Neuronal stem cell (in vitro differentiated cells): ENCODE data around the gene BBLN.
A peak's percentile ranks its signal among the peaks of the same experiment; 100 is the strongest.

Source experiments
- DNase-seq: peaks from one replicate; pipeline ENCODE4 v3.0.0-alpha.2; 2013; ENCODE audit warnings: low spot score
- H2AFZ ChIP-seq: one replicate; pipeline ENCODE4 v1.6.1; 2013; ENCODE audit warnings: mild to moderate bottlenecking, low read length, inconsistent platforms
- H2AK5ac ChIP-seq: 2 replicates; pipeline ENCODE4 v1.6.1; 2013; ENCODE audit warnings: low read depth, mild to moderate bottlenecking, inconsistent platforms, low read length, moderate library complexity, mixed read lengths
- H2BK120ac ChIP-seq: 2 replicates; pipeline ENCODE4 v1.6.1; 2013; ENCODE audit warnings: low read depth, mild to moderate bottlenecking, inconsistent platforms, low read length, moderate library complexity, mixed read lengths
- H2BK12ac ChIP-seq: one replicate; pipeline ENCODE4 v1.6.1; 2013; ENCODE audit warnings: low read length, inconsistent platforms
- H2BK15ac ChIP-seq: 2 replicates; pipeline ENCODE4 v1.6.1; 2013; ENCODE audit warnings: mild to moderate bottlenecking, low read length, inconsistent platforms, mixed read lengths
- H2BK5ac ChIP-seq: one replicate; pipeline ENCODE4 v1.6.1; 2013; ENCODE audit warnings: inconsistent platforms, mild to moderate bottlenecking, low read length, moderate library complexity
- H3K14ac ChIP-seq: one replicate; pipeline ENCODE4 v1.6.1; 2013; ENCODE audit warnings: low read length, inconsistent platforms
- H3K18ac ChIP-seq: 2 replicates; pipeline ENCODE4 v1.6.1; 2013; ENCODE audit warnings: low read length, inconsistent platforms
- H3K23ac ChIP-seq: 2 replicates; pipeline ENCODE4 v1.6.1; 2013; ENCODE audit warnings: low read depth, mild to moderate bottlenecking, mixed read lengths, low read length, inconsistent platforms; ENCODE audit not compliant: poor library complexity
- H3K27ac ChIP-seq: replicated peaks from 3 replicates; pipeline ENCODE4 v1.5.1; 2013; ENCODE audit warnings: low read length, inconsistent platforms
- H3K27me3 ChIP-seq, 3 experiments: 2 replicates each; pipeline ENCODE4 v1.6.1; 2013; ENCODE audit warnings: low read length in 3 of 3, mild to moderate bottlenecking in 2 of 3, inconsistent platforms in 1 of 3, low read depth in 1 of 3, mixed read lengths in 1 of 3, moderate library complexity in 1 of 3; ENCODE audit not compliant: control insufficient read depth in 3 of 3, insufficient read depth in 3 of 3
- H3K36me3 ChIP-seq, 2 donors: replicated peaks in 1 of 2; 2 replicates each; pipeline ENCODE4 v1.6.1; 2013; ENCODE audit warnings: low read length in 2 of 2; ENCODE audit not compliant: control insufficient read depth in 2 of 2, insufficient read depth in 2 of 2
- H3K4ac ChIP-seq: 2 replicates; pipeline ENCODE4 v1.6.1; 2013; ENCODE audit warnings: inconsistent platforms, mild to moderate bottlenecking, low read length, moderate library complexity
- H3K4me1 ChIP-seq, 2 donors: 1 replicate in 1 of 2; 2 replicates in 1 of 2; pipeline ENCODE4 v1.6.1; 2013; ENCODE audit warnings: low read length in 2 of 2, low read depth in 1 of 2; ENCODE audit not compliant: control insufficient read depth in 2 of 2, insufficient read depth in 1 of 2
- H3K4me2 ChIP-seq: one replicate; pipeline ENCODE4 v1.6.1; 2013; ENCODE audit warnings: mild to moderate bottlenecking, low read length, inconsistent platforms; ENCODE audit not compliant: insufficient read depth, poor library complexity, severe bottlenecking
- H3K4me3 ChIP-seq, 2 donors: 2 replicates each; pipeline ENCODE4 v1.5.1; 2013; ENCODE audit warnings: low read length in 2 of 2, mild to moderate bottlenecking in 2 of 2, inconsistent platforms in 1 of 2, moderate library complexity in 1 of 2
- H3K79me1 ChIP-seq: one replicate; pipeline ENCODE4 v1.6.1; 2013; ENCODE audit warnings: low read depth, mild to moderate bottlenecking, inconsistent platforms, low read length, moderate library complexity
- H3K9ac ChIP-seq: one replicate; pipeline ENCODE4 v1.6.1; 2013; ENCODE audit warnings: mild to moderate bottlenecking, low read depth, low read length, inconsistent platforms; ENCODE audit not compliant: poor library complexity
- H3K9me3 ChIP-seq, 2 donors: replicated peaks in 1 of 2; 2 replicates each; pipeline versions ENCODE3 to v1.6.1; 2013; ENCODE audit warnings: low read length in 2 of 2, mild to moderate bottlenecking in 2 of 2, inconsistent platforms in 1 of 2, low read depth in 1 of 2, mixed read lengths in 1 of 2, moderate library complexity in 1 of 2; ENCODE audit not compliant: control insufficient read depth in 2 of 2, insufficient read depth in 1 of 2
- H4K8ac ChIP-seq: one replicate; pipeline ENCODE4 v1.6.1; 2013; ENCODE audit warnings: low read depth, mild to moderate bottlenecking, inconsistent platforms, low read length, moderate library complexity
- H4K91ac ChIP-seq: one replicate; pipeline ENCODE4 v1.6.1; 2013; ENCODE audit warnings: low read length, low read depth, mild to moderate bottlenecking, inconsistent platforms; ENCODE audit not compliant: poor library complexity
- WGBS, 2 donors: extraction: QIAGEN DNeasy Blood & Tissue Kit; methylation state at CpG; one replicate each; pipeline ENCODE4 v1.1.7; 2013; ENCODE audit warnings: missing lambda C conversion rate in 2 of 2, mixed read lengths in 1 of 2; ENCODE audit not compliant: insufficient read length in 2 of 2, insufficient replicate concordance in 1 of 2; ENCODE audit errors: extremely low coverage in 2 of 2; 5-methylcytosine and 5-hydroxymethylcytosine counted together

BBLN gene

DNA sequence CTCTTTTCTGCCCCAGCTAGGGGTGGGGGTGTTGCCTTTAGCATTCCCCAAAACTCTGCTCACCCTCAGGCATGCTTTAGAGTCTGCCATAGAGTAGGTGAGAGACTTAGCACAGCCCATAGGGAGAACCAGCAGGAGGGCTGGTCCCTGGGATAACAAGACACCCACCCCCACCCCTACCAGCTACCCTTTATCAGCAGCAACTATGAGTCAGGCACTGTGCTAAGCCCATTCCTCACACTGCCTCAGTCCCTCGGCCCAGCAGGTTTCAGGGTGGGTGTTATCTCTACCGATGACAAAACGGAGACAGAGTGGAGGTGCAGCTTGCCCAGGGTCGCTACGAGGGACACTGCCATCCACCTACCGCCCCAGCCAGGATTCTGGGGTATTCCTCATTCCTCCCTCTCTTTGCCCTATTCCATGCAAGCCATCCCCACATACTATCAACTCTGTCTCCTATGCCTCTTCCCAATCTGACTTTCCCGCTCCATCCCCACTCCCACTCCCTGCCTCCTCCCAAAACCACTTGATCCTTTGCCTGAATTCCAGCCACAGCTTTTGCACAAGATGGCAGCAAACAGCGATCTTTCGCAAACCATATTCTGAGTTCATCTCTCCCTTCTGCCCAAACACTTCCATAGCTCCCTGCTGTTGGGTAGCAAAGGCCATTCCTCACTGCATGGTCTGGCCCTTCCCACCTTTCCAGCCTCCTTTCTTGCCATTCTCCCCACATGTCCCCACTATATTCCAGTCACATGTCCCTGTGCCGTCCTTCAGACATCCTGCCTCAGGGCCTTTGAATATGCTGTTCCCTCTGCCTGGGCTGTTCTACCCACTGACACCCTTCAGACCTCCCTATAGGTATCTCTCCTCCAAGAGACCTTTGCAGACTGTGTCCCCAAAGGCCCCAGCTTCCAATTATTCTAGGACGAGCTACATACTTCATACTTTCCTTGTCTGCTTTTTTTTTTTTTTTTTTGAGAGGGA lies 26.2 kb downstream of the BBLN start:
- WGBS, 2 donors = no CpG with 5 or more reads among the region's 11 CpGs
- H2BK15ac ChIP-seq = no peak overlapping the region
- H3K9ac ChIP-seq = no peak overlapping the region

GRCh38 chr9:128187361-128187760 lies 27.3 kb downstream of the BBLN start:
- H3K36me3 ChIP-seq = peaks cover 36 to 76% of the 10 kb centered on the region in 2 donors
- H2BK120ac ChIP-seq = no peak overlapping the region
- DNase-seq = no peak
- no peak overlapping the region for H2AK5ac ChIP-seq
- no CpG with 5 or more reads among the region's 2 CpGs for WGBS, 2 donors
- no peak overlapping the region for H2BK15ac ChIP-seq
- no peak overlapping the region for H3K9ac ChIP-seq
- H3K4me2 ChIP-seq = no peak overlapping the region
- H2BK5ac ChIP-seq = no peak overlapping the region
- H3K18ac ChIP-seq = no peak overlapping the region
- H3K4me1 ChIP-seq = peaks cover 4 to 5% of the 10 kb centered on the region in 2 donors
- H3K27ac ChIP-seq = no peak overlapping the region
- H3K4ac ChIP-seq = no peak overlapping the region
- H4K8ac ChIP-seq = no peak overlapping the region
- H3K9me3 ChIP-seq = no peaks in the 10 kb centered on the region
- no peaks in the 10 kb centered on the region for H3K27me3 ChIP-seq
- H3K79me1 ChIP-seq = peaks cover 10% of the 10 kb centered on the region
- no peak overlapping the region for H2AFZ ChIP-seq
- no peak overlapping the region for H3K23ac ChIP-seq
- H2BK12ac ChIP-seq = no peak overlapping the region
- H3K4me3 ChIP-seq = no peak overlapping the region
- no peak overlapping the region for H3K14ac ChIP-seq
- no peak overlapping the region for H4K91ac ChIP-seq

More for the DNA sequence above, 26.2 kb downstream of the BBLN start:
- DNase-seq = no peak
- Histone ChIP-seq H3K79me1 (peaks cover 10% of the 10 kb centered on the region), H3K18ac (no peak overlapping the region), H3K9me3 (no peaks in the 10 kb centered on the region), H2AK5ac (no peak overlapping the region), H3K36me3 (peaks cover 37 to 83% of the 10 kb centered on the region in 2 donors), H2BK5ac (no peak overlapping the region), H2BK120ac (no peak overlapping the region), H3K4me3 (peak overlapping the region in 1 of 2 donors; percentile 30), H3K27ac (no peak overlapping the region), H3K4me2 (no peak overlapping the region), H2BK12ac (no peak overlapping the region), H2AFZ (no peak overlapping the region), H3K4ac (no peak overlapping the region), H3K14ac (no peak overlapping the region), H3K4me1 (peaks cover 4 to 5% of the 10 kb centered on the region in 2 donors), H4K91ac (no peak overlapping the region), H3K27me3 (no peaks in the 10 kb centered on the region), H4K8ac (no peak overlapping the region), H3K23ac (peak overlapping the region; percentile 52)

- Histone ChIP-seq H3K9ac (no peak overlapping the region), H3K4ac (no peak overlapping the region), H3K36me3 (peaks cover 31 to 68% of the 10 kb centered on the region in 2 donors), H2BK12ac (no peak overlapping the region), H3K18ac (no peak overlapping the region), H3K27me3 (no peaks in the 10 kb centered on the region), H2AK5ac (no peak overlapping the region), H3K14ac (no peak overlapping the region), H2AFZ (no peak overlapping the region), H3K27ac (no peak overlapping the region), H2BK120ac (no peak overlapping the region), H3K79me1 (peaks cover 10% of the 10 kb centered on the region), H2BK15ac (no peak overlapping the region), H3K9me3 (no peaks in the 10 kb centered on the region), H3K23ac (no peak overlapping the region), H4K91ac (no peak overlapping the region), H3K4me2 (no peak overlapping the region), H2BK5ac (no peak overlapping the region), H3K4me1 (peaks cover 4 to 5% of the 10 kb centered on the region in 2 donors), H3K4me3 (no peak overlapping the region), H4K8ac (no peak overlapping the region)
- DNase-seq = no peak
- no CpG with 5 or more reads among the region's 1 CpG for WGBS, 2 donors
Measured at GRCh38 chr9:128188209-128188608, 28.1 kb downstream of the BBLN start.

DNA sequence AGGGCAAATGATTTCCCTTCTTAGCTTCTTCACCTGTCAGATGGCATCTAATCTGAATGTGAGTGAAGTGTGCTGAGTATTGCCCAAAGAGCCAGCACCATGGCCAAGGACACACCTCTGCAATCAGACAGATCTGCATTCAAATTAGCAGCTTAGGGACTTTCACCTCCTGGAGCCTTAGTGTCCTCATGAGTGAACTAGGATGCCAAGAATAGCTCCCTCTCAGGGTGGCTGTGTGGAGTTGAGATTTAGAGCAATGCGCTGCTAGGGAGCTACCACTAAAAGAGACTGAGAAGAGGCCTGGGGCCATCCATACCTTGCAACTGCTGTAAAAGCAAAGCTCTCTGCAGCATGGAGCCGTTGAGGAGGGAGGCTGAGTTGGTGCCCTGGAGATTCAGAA lies 29.9 kb downstream of the BBLN start:
- Histone ChIP-seq H2AK5ac (no peak overlapping the region), H3K27me3 (no peaks in the 10 kb centered on the region), H3K9ac (no peak overlapping the region), H3K36me3 (peaks cover 28 to 52% of the 10 kb centered on the region in 2 donors), H3K4me2 (no peak overlapping the region), H2AFZ (no peak overlapping the region), H3K4me1 (peaks cover 4 to 5% of the 10 kb centered on the region in 2 donors), H4K8ac (no peak overlapping the region), H3K14ac (no peak overlapping the region), H3K9me3 (no peaks in the 10 kb centered on the region), H3K27ac (no peak overlapping the region), H3K18ac (no peak overlapping the region), H4K91ac (no peak overlapping the region), H2BK120ac (no peak overlapping the region), H2BK5ac (peak overlapping the region; percentile 96), H2BK15ac (no peak overlapping the region), H2BK12ac (no peak overlapping the region), H3K79me1 (peaks cover 10% of the 10 kb centered on the region), H3K4ac (no peak overlapping the region), H3K4me3 (peak overlapping the region in 1 of 2 donors; percentile 99), H3K23ac (no peak overlapping the region)
- WGBS, 2 donors = no CpG with 5 or more reads among the region's 2 CpGs
- no peak for DNase-seq
